ENCODE measurements around the gene FAT1.

GRCh38 chr4:186701273-186701672 lies 22.4 kb downstream of the FAT1 start:
- TF ChIP-seq, protein P1, sequence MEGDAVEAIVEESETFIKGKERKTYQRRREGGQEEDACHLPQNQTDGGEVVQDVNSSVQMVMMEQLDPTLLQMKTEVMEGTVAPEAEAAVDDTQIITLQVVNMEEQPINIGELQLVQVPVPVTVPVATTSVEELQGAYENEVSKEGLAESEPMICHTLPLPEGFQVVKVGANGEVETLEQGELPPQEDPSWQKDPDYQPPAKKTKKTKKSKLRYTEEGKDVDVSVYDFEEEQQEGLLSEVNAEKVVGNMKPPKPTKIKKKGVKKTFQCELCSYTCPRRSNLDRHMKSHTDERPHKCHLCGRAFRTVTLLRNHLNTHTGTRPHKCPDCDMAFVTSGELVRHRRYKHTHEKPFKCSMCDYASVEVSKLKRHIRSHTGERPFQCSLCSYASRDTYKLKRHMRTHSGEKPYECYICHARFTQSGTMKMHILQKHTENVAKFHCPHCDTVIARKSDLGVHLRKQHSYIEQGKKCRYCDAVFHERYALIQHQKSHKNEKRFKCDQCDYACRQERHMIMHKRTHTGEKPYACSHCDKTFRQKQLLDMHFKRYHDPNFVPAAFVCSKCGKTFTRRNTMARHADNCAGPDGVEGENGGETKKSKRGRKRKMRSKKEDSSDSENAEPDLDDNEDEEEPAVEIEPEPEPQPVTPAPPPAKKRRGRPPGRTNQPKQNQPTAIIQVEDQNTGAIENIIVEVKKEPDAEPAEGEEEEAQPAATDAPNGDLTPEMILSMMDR (IDR thresholded peaks at IDR 0.05): no peak
- no peak for TF ChIP-seq POLR2AphosphoS5 (IDR thresholded peaks at IDR 0.05)

All from suprapubic skin (tissue), 3 donors.